HL-60 (cell line): ENCODE results near the gene RSL24D1.

ENCODE experiments used
- DNase-seq, 2 experiments: peaks; one replicate each; pipeline ENCODE4 v3.0.0-alpha.2; 2010 to 2020; ENCODE audit warnings: low read depth in 1 of 2, low spot score in 1 of 2
- H3K27ac ChIP-seq: fragments of 250-450 bp; sonication (Bioruptor Pico); replicated peaks from 2 replicates; pipeline ENCODE4 v1.5.1; 2020; ENCODE audit warnings: mild to moderate bottlenecking, moderate library complexity
- H3K27me3 ChIP-seq: fragments of 250-450 bp; sonication (Bioruptor Pico); 2 replicates; pipeline ENCODE4 v1.5.1; 2021; ENCODE audit warnings: mild to moderate bottlenecking, moderate library complexity; ENCODE audit not compliant: insufficient read depth, poor library complexity, severe bottlenecking
- H3K4me3 ChIP-seq: replicated peaks from 2 replicates; pipeline ENCODE4 v1.5.1; 2011; ENCODE audit warnings: mild to moderate bottlenecking, control low read depth, low read length; ENCODE audit not compliant: insufficient read depth
- CTCF ChIP-seq: IDR thresholded peaks from one replicate; pipeline ENCODE4 v1.5.1; 2011; ENCODE audit warnings: low read length, control low read depth, inconsistent platforms; ENCODE audit not compliant: insufficient read depth
- GABPA ChIP-seq: IDR thresholded peaks from 2 replicates; pipeline ENCODE4 v1.6.1; 2012; ENCODE audit warnings: low read depth
- POLR2AphosphoS5 ChIP-seq: IDR thresholded peaks from 2 replicates; pipeline ENCODE4 v1.6.1; 2012; ENCODE audit warnings: low read depth
- REST ChIP-seq: IDR thresholded peaks from 2 replicates; pipeline ENCODE4 v1.6.1; 2012; ENCODE audit warnings: low read depth; ENCODE audit not compliant: insufficient replicate concordance
- SPI1 ChIP-seq: IDR thresholded peaks from 2 replicates; pipeline ENCODE4 v1.6.1; 2012; ENCODE audit warnings: low read depth, mild to moderate bottlenecking, borderline replicate concordance
- long read RNA-seq: library from polyadenylated mRNA; unstranded; transcript quantifications from one replicate; pipeline ENCODE4 v2.0.0, GENCODE V29; 2020

The RSL24D1 gene
- long read RNA-seq, transcript RSL24D1-201 (6 exons, 2,015 nt), result major isoform, 3,074 of 3,111 reads
- long read RNA-seq, partial matches to known transcripts, result 14 of 3,111 reads
- long read RNA-seq, other reads (novel, unspliced or antisense), result 23 of 3,111 reads

- Histone ChIP-seq H3K27me3 (no peaks in the 10 kb centered on the region), H3K4me3 (peak within 1 kb of the TSS; percentile 86), H3K27ac (peak within 1 kb of the TSS; percentile 96)
- peak; percentile 98 to 99 for DNase-seq
- TF ChIP-seq SPI1 (peak; percentile 77), CTCF (peak; percentile 35), GABPA (peak; percentile 96), REST (peak; percentile 51), POLR2AphosphoS5 (peak; percentile 86)
Measured at GRCh38 chr15:55196458-55197361, at the start of gene RSL24D1. Gene RSL24D1 (minus strand): TSS chr15:55196941. CDS start chr15:55196890, 51 bp downstream.

- H3K27ac ChIP-seq, result no peak overlapping the region; the same call in 1 of the 2 replicates
- no peak overlapping the region for H3K4me3 ChIP-seq
- TF ChIP-seq REST (no peak), SPI1 (no peak), GABPA (no peak), CTCF (no peak), POLR2AphosphoS5 (no peak)
- DNase-seq, result no peak
- H3K27me3 ChIP-seq, result no peaks in the 10 kb centered on the region
Measured at GRCh38 chr15:55245059-55245458, 48.3 kb upstream of the RSL24D1 start.

- peak overlapping the region; percentile 3; the same call in 1 of the 2 replicates for H3K27ac ChIP-seq
- DNase-seq, result no peak
- TF ChIP-seq SPI1 (no peak), CTCF (no peak), POLR2AphosphoS5 (no peak), GABPA (no peak), REST (no peak)
- no peaks in the 10 kb centered on the region for H3K27me3 ChIP-seq
- no peak overlapping the region for H3K4me3 ChIP-seq
Measured at GRCh38 chr15:55241891-55242290, 45.1 kb upstream of the RSL24D1 start.
